Stimulated activated CD8-positive, alpha-beta memory T cell treated with anti-CD3 and anti-CD28 coated beads, Interleukin-12 subunit alpha, Interleukin-12 subunit beta, amount 100 ng/mL, for 1 hour (primary cell): ENCODE measurements around the gene HGF.
"Not testable (repeated sequence)": the region's sequence is repeated elsewhere in the genome, so short reads cannot be mapped to it uniquely, and the experiment has no call there.

Experiments used
- DNase-seq: peaks from one replicate; pipeline ENCODE4 v3.0.0-alpha.2; 2020; ENCODE audit warnings: low read depth

HGF gene

GRCh38 chr7:81769891-81770727 is at the start of gene HGF:
Gene HGF, minus strand, starts transcription at chr7:81770047. Its CDS starts 76 bp downstream, at chr7:81769971.
- no peak for DNase-seq

GRCh38 chr7:81816312-81816711 is 46.5 kb upstream of the HGF start:
- DNase-seq, result no peak

GRCh38 chr7:81812866-81813476 is 43.1 kb upstream of the HGF start:
- not testable (repeated sequence) for DNase-seq

GRCh38 chr7:81811956-81812865 is 42.4 kb upstream of the HGF start:
- DNase-seq, result no peak

- no peak for DNase-seq
These were observed 40.8 kb upstream of the HGF start for GRCh38 chr7:81810476-81811155.

- not testable (repeated sequence) for DNase-seq
These were observed 38.5 kb upstream of the HGF start for GRCh38 chr7:81808310-81808709.

- DNase-seq, result no peak
These were observed 33.4 kb upstream of the HGF start for GRCh38 chr7:81803267-81803666.

GRCh38 chr7:81802251-81802650 is 32.4 kb upstream of the HGF start:
- DNase-seq, result no peak

- no peak for DNase-seq
These were observed 31.7 kb upstream of the HGF start for GRCh38 chr7:81801532-81801931.

GRCh38 chr7:81791568-81792518 is 22.0 kb upstream of the HGF start:
- DNase-seq, result no peak

GRCh38 chr7:81790686-81791085 is 20.8 kb upstream of the HGF start:
- no peak for DNase-seq

- DNase-seq, result no peak
These were observed 20.3 kb upstream of the HGF start for GRCh38 chr7:81790120-81790500.

GRCh38 chr7:81789406-81790119 is 19.7 kb upstream of the HGF start:
- no peak for DNase-seq

GRCh38 chr7:81788246-81788645 is 18.4 kb upstream of the HGF start:
- DNase-seq, result no peak

- no peak for DNase-seq
These were observed 14.0 kb upstream of the HGF start for GRCh38 chr7:81783818-81784217.

- DNase-seq, result no peak
These were observed 11.3 kb upstream of the HGF start for GRCh38 chr7:81780914-81781693.

GRCh38 chr7:81779706-81780105 is 9.9 kb upstream of the HGF start:
- no peak for DNase-seq

- DNase-seq, result no peak
These were observed 7.8 kb upstream of the HGF start for GRCh38 chr7:81777697-81778096.

- no peak for DNase-seq
These were observed 7.2 kb upstream of the HGF start for GRCh38 chr7:81776948-81777630.
